Posterior cingulate gyrus (tissue), 11 donors: ENCODE measurements around the gene NRCAM.
A peak's percentile ranks its signal among the peaks of the same experiment; 100 is the strongest.
"Not testable (repeated sequence)": the region's sequence is repeated elsewhere in the genome, so short reads cannot be mapped to it uniquely, and the experiment has no call there.

Source experiments
- DNase-seq, 10 donors: peaks; one replicate each; pipeline versions ENCODE4 v3.0.0 to v3.0.0-alpha.2; 2020 to 2021; ENCODE audit warnings: mixed read lengths in 3 of 10
- intact Hi-C: fragments of 100-400 bp; cut with DNase I; formaldehyde crosslinking; loops from one replicate; pipeline ENCODE4 v1.15.1; 2023

The NRCAM gene

GRCh38 chr7:108289852-108290251 is 166.4 kb downstream of the NRCAM start:
- intact Hi-C loops, result no loop called here
- DNase-seq, result no peak

GRCh38 chr7:108287857-108288256 is 168.4 kb downstream of the NRCAM start:
- DNase-seq, result no peak
- intact Hi-C loops, result no loop called here

- DNase-seq, result no peak
Observed at GRCh38 chr7:108286290-108286904, 169.8 kb downstream of the NRCAM start.

GRCh38 chr7:108285778-108286177 is 170.5 kb downstream of the NRCAM start:
- intact Hi-C loops, result no loop called here
- no peak for DNase-seq

More at GRCh38 chr7:108286290-108286904, 169.8 kb downstream of the NRCAM start:
- intact Hi-C loops, result no loop called here

GRCh38 chr7:108285003-108285368 is 171.2 kb downstream of the NRCAM start:
- DNase-seq, result no peak
- intact Hi-C loops, result no loop called here

- DNase-seq, result peak in 1 of 10 donors; percentile 17
- intact Hi-C loops, result no loop called here
Observed at GRCh38 chr7:108284349-108285002, 171.8 kb downstream of the NRCAM start.

- no peak for DNase-seq
- intact Hi-C loops, result no loop called here
Observed at GRCh38 chr7:108283252-108283651, 173.0 kb downstream of the NRCAM start.

GRCh38 chr7:108282427-108282996 is 173.7 kb downstream of the NRCAM start:
- no peak for DNase-seq
- intact Hi-C loops, result no loop called here

GRCh38 chr7:108280136-108280535 is 176.1 kb downstream of the NRCAM start:
- DNase-seq, result no peak
- intact Hi-C loops, result no loop called here

GRCh38 chr7:108278776-108279175 is 177.5 kb downstream of the NRCAM start:
- DNase-seq, result no peak

GRCh38 chr7:108278281-108278680 is 178.0 kb downstream of the NRCAM start:
- intact Hi-C loops, result no loop called here
- DNase-seq, result peak in 1 of 10 donors; percentile 77

More at GRCh38 chr7:108278776-108279175, 177.5 kb downstream of the NRCAM start:
- intact Hi-C loops, result no loop called here

- intact Hi-C loops, DNase-seq: not testable (repeated sequence)
Observed at GRCh38 chr7:108274447-108274846, 181.8 kb downstream of the NRCAM start.

GRCh38 chr7:108272891-108273290 is 183.3 kb downstream of the NRCAM start:
- DNase-seq, intact Hi-C loops: not testable (repeated sequence)

GRCh38 chr7:108270385-108271015 is 185.7 kb downstream of the NRCAM start:
- DNase-seq, result no peak

GRCh38 chr7:108268200-108268820 is 187.9 kb downstream of the NRCAM start:
- no peak for DNase-seq
- intact Hi-C loops, result no loop called here

More at GRCh38 chr7:108270385-108271015, 185.7 kb downstream of the NRCAM start:
- intact Hi-C loops, result no loop called here

GRCh38 chr7:108267615-108268014 is 188.6 kb downstream of the NRCAM start:
- intact Hi-C loops, result no loop called here
- DNase-seq, result no peak

GRCh38 chr7:108266491-108266890 is 189.7 kb downstream of the NRCAM start:
- intact Hi-C loops, result no loop called here
- DNase-seq, result no peak

- no peak for DNase-seq
- intact Hi-C loops, result no loop called here
Observed at GRCh38 chr7:108266035-108266434, 190.2 kb downstream of the NRCAM start.

- DNase-seq, result no peak
- intact Hi-C loops, result no loop called here
Observed at GRCh38 chr7:108265007-108265406, 191.2 kb downstream of the NRCAM start.

GRCh38 chr7:108263425-108263824 is 192.8 kb downstream of the NRCAM start:
- intact Hi-C loops, result no loop called here
- DNase-seq, result peak in 4 of 10 donors; percentile 35 to 87 (median 56)
